Measurements from ENCODE around the gene ASXL1.

GRCh38 chr20:32316667-32317066 lies 41.5 kb upstream of the ASXL1 start:
- TF ChIP-seq GATA2 (IDR thresholded peaks at IDR 0.05; ENCODE audit: low read depth, low read length), result no peak
- TF ChIP-seq GATA3 (IDR thresholded peaks at IDR 0.05; ENCODE audit: low read depth, low read length), result no peak

All from SH-SY5Y (cell line).